ENCODE data around the gene CADM4. TPM values are rescaled to one million over a fixed set of nuclear protein-coding genes. Genes with fewer than 3 reads are reported as not detected.

CADM4 gene
- total and polyA plus RNA-seq, 2 experiments from 2014 or later, result 16.6 to 22.7 TPM

DNA sequence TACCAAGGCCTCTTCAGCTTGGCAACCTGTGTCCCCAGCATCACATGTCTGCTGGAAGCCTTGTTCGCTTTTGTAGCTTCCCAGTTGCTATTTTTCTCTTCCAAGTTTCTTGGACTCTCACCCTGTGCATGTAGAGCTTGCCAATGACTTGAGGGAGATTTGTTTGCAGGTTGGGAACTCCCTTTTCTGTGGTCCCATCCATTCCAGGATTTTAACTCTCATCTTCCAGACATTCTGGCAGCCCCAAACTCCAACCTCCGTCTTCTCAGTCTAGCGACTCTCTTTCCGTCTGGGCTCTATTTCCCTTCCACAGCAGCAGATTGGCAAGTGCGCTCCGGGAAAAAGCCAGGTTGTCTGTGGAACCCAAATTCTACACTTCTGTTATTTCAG is 21.3 kb upstream of the CADM4 start:
- Histone ChIP-seq H3K36me3 (replicated peaks; ENCODE audit: insufficient read depth, low read depth) (no peaks in the 10 kb centered on the region), H3K9me3 (ENCODE audit: low read depth) (no peaks in the 10 kb centered on the region), H3K9me2 (replicated peaks; ENCODE audit: insufficient read depth) (no peaks in the 10 kb centered on the region), H4K20me1 (ENCODE audit: insufficient read depth, poor library complexity, severe bottlenecking) (no peaks in the 10 kb centered on the region), H3K27ac (no peak overlapping the region), H3K4me3 (no peak overlapping the region), H3K79me2 (no peaks in the 10 kb centered on the region), H3K27me3 (no peaks in the 10 kb centered on the region), H3K4me2 (no peak overlapping the region), H3K4me1 (ENCODE audit: insufficient read depth) (no peaks in the 10 kb centered on the region), H2AFZ (no peak overlapping the region)
- 95% methylated on average over 6 of the region's 6 CpGs for WGBS (ENCODE audit: low lambda C conversion rate, missing lambda C conversion rate)
- no peak for DNase-seq (ENCODE audit: low spot score)
- no peak for TF ChIP-seq EZH2phosphoT487 (IDR thresholded peaks at IDR 0.05; ENCODE audit: low read depth, severe bottlenecking, unreplicated experiment)
- no peak for TF ChIP-seq EZH2 (IDR thresholded peaks at IDR 0.05; ENCODE audit: borderline replicate concordance)

DNA sequence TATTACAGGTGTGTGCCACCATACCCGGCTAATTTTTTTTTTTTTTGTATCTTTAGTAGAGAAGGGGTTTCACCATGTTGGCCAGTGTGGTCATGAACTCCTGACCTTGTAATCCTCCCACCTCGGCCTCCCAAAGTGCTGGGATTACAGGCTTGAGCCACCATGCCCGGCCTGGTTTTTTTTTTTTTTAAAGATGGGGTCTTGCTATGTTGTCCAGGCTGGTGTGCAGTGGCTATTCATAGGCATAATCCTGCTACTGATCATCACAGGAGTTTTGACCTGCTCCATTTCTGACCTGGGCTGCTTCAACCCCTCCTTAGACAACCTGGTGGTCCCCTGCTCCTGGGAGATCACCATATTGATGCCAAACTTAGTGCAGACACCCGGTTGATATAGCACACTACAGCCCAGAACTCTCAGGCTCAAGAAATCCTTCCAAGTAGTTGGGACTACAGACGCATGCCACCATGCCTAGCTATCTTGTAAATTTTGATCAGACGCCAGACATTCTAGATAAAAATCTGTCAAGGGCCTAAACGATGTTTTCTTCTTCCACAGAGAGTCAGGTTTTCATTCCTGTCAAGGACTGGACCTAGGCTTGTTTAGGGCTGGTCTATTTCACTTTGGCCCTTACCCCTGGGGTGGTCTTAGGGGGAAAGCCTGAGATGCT is 20.8 kb upstream of the CADM4 start:
- Histone ChIP-seq H2AFZ (no peak overlapping the region), H3K9me2 (replicated peaks; ENCODE audit: insufficient read depth) (no peaks in the 10 kb centered on the region), H3K36me3 (replicated peaks; ENCODE audit: insufficient read depth, low read depth) (no peaks in the 10 kb centered on the region), H4K20me1 (ENCODE audit: insufficient read depth, poor library complexity, severe bottlenecking) (no peaks in the 10 kb centered on the region), H3K27me3 (no peaks in the 10 kb centered on the region), H3K4me2 (no peak overlapping the region), H3K4me1 (ENCODE audit: insufficient read depth) (no peaks in the 10 kb centered on the region), H3K27ac (no peak overlapping the region), H3K4me3 (no peak overlapping the region), H3K9me3 (ENCODE audit: low read depth) (no peaks in the 10 kb centered on the region), H3K79me2 (no peaks in the 10 kb centered on the region)
- TF ChIP-seq CTCF (IDR thresholded peaks at IDR 0.05; ENCODE audit: poor library complexity) (no peak), EZH2 (IDR thresholded peaks at IDR 0.05; ENCODE audit: borderline replicate concordance) (no peak), EZH2phosphoT487 (IDR thresholded peaks at IDR 0.05; ENCODE audit: low read depth, severe bottlenecking, unreplicated experiment) (no peak)
- DNase-seq (ENCODE audit: low spot score), result no peak
- 88% methylated on average over 7 of the region's 7 CpGs for WGBS (ENCODE audit: low lambda C conversion rate, missing lambda C conversion rate)

DNA sequence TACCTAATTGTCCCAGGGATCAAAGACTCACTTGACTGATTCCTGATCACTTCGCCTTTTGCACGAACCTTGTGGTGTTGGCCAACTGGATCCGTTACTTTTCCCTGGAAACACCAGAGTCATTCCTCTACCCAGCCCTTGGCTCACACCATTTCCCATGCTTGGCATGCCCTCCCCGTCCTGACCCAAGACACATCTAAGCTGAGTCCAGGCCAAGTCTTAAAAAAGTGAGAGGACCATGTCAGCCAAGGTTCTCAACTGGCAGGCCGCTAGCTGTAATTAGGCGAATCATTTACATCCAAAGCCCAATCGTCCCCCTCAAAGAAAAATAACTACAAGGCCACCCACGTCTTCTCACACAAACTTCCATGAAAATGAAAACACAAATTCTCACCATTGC is 18.8 kb upstream of the CADM4 start:
- Histone ChIP-seq H4K20me1 (ENCODE audit: insufficient read depth, poor library complexity, severe bottlenecking) (no peaks in the 10 kb centered on the region), H3K9me3 (ENCODE audit: low read depth) (no peaks in the 10 kb centered on the region), H2AFZ (no peak overlapping the region), H3K27me3 (no peaks in the 10 kb centered on the region), H3K36me3 (replicated peaks; ENCODE audit: insufficient read depth, low read depth) (no peaks in the 10 kb centered on the region), H3K4me1 (ENCODE audit: insufficient read depth) (no peaks in the 10 kb centered on the region), H3K4me2 (no peak overlapping the region), H3K9me2 (replicated peaks; ENCODE audit: insufficient read depth) (no peaks in the 10 kb centered on the region), H3K4me3 (no peak overlapping the region), H3K79me2 (no peaks in the 10 kb centered on the region), H3K27ac (no peak overlapping the region)
- WGBS (ENCODE audit: low lambda C conversion rate, missing lambda C conversion rate), result 87% methylated on average over 8 of the region's 8 CpGs
- TF ChIP-seq CTCF (IDR thresholded peaks at IDR 0.05; ENCODE audit: poor library complexity), result no peak
- TF ChIP-seq EZH2 (IDR thresholded peaks at IDR 0.05; ENCODE audit: borderline replicate concordance), result no peak
- no peak for DNase-seq (ENCODE audit: low spot score)

GRCh38 chr19:43658001-43658400 is 18.4 kb upstream of the CADM4 start:
- DNase-seq (ENCODE audit: low spot score), result no peak
- TF ChIP-seq EZH2phosphoT487 (IDR thresholded peaks at IDR 0.05; ENCODE audit: low read depth, severe bottlenecking, unreplicated experiment) (no peak), CTCF (IDR thresholded peaks at IDR 0.05; ENCODE audit: poor library complexity) (no peak), EZH2 (IDR thresholded peaks at IDR 0.05; ENCODE audit: borderline replicate concordance) (no peak)
- WGBS (ENCODE audit: low lambda C conversion rate, missing lambda C conversion rate), result 92% methylated on average over 2 of the region's 2 CpGs
- no peak overlapping the region for H3K4me2 ChIP-seq
- H3K79me2 ChIP-seq, result no peaks in the 10 kb centered on the region
- no peak overlapping the region for H3K27ac ChIP-seq
- no peaks in the 10 kb centered on the region for H3K27me3 ChIP-seq
- H3K9me2 ChIP-seq (replicated peaks; ENCODE audit: insufficient read depth), result no peaks in the 10 kb centered on the region
- no peak overlapping the region for H3K4me3 ChIP-seq
- no peaks in the 10 kb centered on the region for H4K20me1 ChIP-seq (ENCODE audit: insufficient read depth, poor library complexity, severe bottlenecking)
- no peaks in the 10 kb centered on the region for H3K9me3 ChIP-seq (ENCODE audit: low read depth)
- H2AFZ ChIP-seq, result no peak overlapping the region
- H3K36me3 ChIP-seq (replicated peaks; ENCODE audit: insufficient read depth, low read depth), result no peaks in the 10 kb centered on the region
- no peaks in the 10 kb centered on the region for H3K4me1 ChIP-seq (ENCODE audit: insufficient read depth)
